ACC112 (cell line): ENCODE results near the gene SMG1.
"Not testable (repeated sequence)": the region's sequence is repeated elsewhere in the genome, so short reads cannot be mapped to it uniquely, and the experiment has no call there.

Experiments used
- H2AFZ ChIP-seq: fragments of 200-600 bp; sonication (generic); one replicate; pipeline ENCODE4 v1.6.0; 2017; ENCODE audit warnings: antibody characterized with exemption, low read length; ENCODE audit not compliant: unreplicated experiment
- H3K27ac ChIP-seq: fragments of 200-600 bp; sonication (generic); 2 replicates; pipeline ENCODE4 v1.5.1; 2014; ENCODE audit warnings: low read depth, mild to moderate bottlenecking, antibody characterized with exemption, low read length, moderate library complexity
- H3K27me3 ChIP-seq: fragments of 200-600 bp; sonication (generic); 2 replicates; pipeline ENCODE4 v1.6.1; 2014; ENCODE audit warnings: mild to moderate bottlenecking, antibody characterized with exemption, low read length, moderate library complexity, mixed read lengths; ENCODE audit not compliant: insufficient read depth
- H3K36me3 ChIP-seq: fragments of 200-600 bp; sonication (generic); 2 replicates; pipeline ENCODE4 v1.6.1; 2016; ENCODE audit warnings: mild to moderate bottlenecking, antibody characterized with exemption, low read length, moderate library complexity, mixed read lengths; ENCODE audit not compliant: insufficient read depth
- H3K4me1 ChIP-seq: fragments of 200-600 bp; sonication (generic); one replicate; pipeline ENCODE4 v1.6.1; 2016; ENCODE audit warnings: low read length, mixed read lengths; ENCODE audit not compliant: insufficient read depth, unreplicated experiment, control insufficient read depth
- H3K4me3 ChIP-seq: fragments of 200-600 bp; sonication (generic); 2 replicates; pipeline ENCODE4 v1.5.1; 2014; ENCODE audit warnings: mild to moderate bottlenecking, low read depth, low read length
- H3K79me2 ChIP-seq: fragments of 200-600 bp; sonication (generic); one replicate; pipeline ENCODE4 v1.6.0; 2016; ENCODE audit warnings: low read length; ENCODE audit not compliant: control insufficient read depth, unreplicated experiment, insufficient read depth

SMG1 gene

GRCh38 chr16:18932243-18932987 is 6.2 kb upstream of the SMG1 start:
- peak overlapping the region; percentile 17 for H3K27ac ChIP-seq
- H3K36me3 ChIP-seq = no peaks in the 10 kb centered on the region
- peak overlapping the region; percentile 42 for H2AFZ ChIP-seq
- no peaks in the 10 kb centered on the region for H3K27me3 ChIP-seq
- H3K4me1 ChIP-seq = peaks cover 17% of the 10 kb centered on the region
- peak overlapping the region; percentile 48 for H3K4me3 ChIP-seq
- H3K79me2 ChIP-seq = no peaks in the 10 kb centered on the region

DNA sequence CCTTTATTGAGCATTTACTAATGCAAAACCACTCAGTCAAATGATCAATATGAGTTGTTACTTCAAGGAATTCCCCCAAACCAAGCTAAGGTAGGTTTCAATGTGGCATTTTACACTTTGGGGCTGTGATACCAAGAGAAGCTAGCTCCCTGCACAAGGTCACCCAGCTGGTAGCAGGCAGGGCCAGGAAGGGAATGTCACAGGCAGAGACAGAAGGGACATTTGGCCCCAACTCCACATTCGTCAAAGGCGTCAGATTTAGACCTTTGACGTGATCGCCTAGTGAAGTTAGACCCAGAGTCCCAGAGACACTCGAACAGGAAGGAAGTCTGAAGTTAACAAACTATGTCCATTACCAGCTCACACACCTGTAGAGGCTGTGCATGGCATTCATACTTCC is 5.5 kb upstream of the SMG1 start:
- Histone ChIP-seq H3K79me2 (no peaks in the 10 kb centered on the region), H3K4me1 (peaks cover 17% of the 10 kb centered on the region), H3K36me3 (no peaks in the 10 kb centered on the region), H3K27me3 (no peaks in the 10 kb centered on the region), H3K4me3 (no peak overlapping the region), H3K27ac (no peak overlapping the region), H2AFZ (no peak overlapping the region)

GRCh38 chr16:18930095-18930494 is 3.9 kb upstream of the SMG1 start:
- not testable (repeated sequence) for H3K36me3 ChIP-seq, H3K79me2 ChIP-seq, H3K27ac ChIP-seq, H3K4me3 ChIP-seq, H2AFZ ChIP-seq, H3K27me3 ChIP-seq
- H3K4me1 ChIP-seq = peaks cover 17% of the 10 kb centered on the region

- not testable (repeated sequence) for H3K27ac ChIP-seq, H3K4me3 ChIP-seq, H3K36me3 ChIP-seq, H2AFZ ChIP-seq, H3K27me3 ChIP-seq
- H3K79me2 ChIP-seq = peaks cover 24% of the 10 kb centered on the region
- peaks cover 12% of the 10 kb centered on the region for H3K4me1 ChIP-seq
Measured at GRCh38 chr16:18928073-18928472, 1.9 kb upstream of the SMG1 start.

- not testable (repeated sequence) for H3K36me3 ChIP-seq, H3K4me1 ChIP-seq, H3K27me3 ChIP-seq
- Histone ChIP-seq H3K4me3 (peak overlapping the region; percentile 97), H3K79me2 (peaks cover 47% of the 10 kb centered on the region), H2AFZ (peak overlapping the region; percentile 68), H3K27ac (peak overlapping the region; percentile 84)
Measured at GRCh38 chr16:18925215-18925985, 808 bp downstream of the SMG1 start.

DNA sequence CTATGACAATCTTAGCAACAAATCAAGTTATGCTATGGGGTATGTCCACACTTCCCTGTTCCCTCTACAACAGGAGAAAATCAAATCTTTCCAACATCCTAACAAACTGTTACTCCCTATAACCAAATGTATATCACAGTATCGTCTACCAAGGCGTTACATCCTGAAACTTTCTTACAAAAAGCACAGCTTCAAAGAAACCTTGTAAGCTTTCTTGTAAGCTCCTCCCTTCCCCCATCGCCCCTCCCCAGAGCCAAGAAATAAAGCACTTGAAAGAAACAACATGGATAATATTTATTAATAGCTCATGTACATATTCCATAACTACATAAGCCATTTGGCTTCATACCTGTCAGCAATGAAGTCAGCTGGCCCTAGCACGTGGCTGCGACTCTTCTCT is 2.3 kb downstream of the SMG1 start:
- H3K36me3 ChIP-seq, H2AFZ ChIP-seq, H3K27ac ChIP-seq, H3K27me3 ChIP-seq, H3K4me1 ChIP-seq: not testable (repeated sequence)
- H3K4me3 ChIP-seq = peak overlapping the region; percentile 97
- peaks cover 58% of the 10 kb centered on the region for H3K79me2 ChIP-seq

- not testable (repeated sequence) for H3K27ac ChIP-seq
Measured at GRCh38 chr16:18923124-18923523, 3.1 kb downstream of the SMG1 start.

DNA sequence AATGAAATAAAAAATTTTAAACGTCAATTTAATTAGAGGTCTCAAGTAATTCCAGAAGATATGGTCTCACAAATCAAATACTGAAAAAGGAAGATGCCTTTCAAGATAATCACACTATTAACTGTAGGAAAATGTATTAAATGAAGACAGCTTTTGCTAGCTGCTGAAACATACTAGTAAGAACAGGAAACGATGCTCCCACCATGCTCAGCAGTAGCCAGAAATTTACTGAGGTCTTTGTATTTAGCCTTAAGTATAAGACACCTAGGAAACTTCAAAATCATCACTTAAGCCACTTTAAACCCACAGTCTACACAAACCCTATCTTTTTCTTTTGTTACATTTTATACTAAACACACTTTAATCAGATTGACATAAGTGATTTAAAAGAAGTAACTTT is 16.6 kb downstream of the SMG1 start:
- not testable (repeated sequence) for H3K4me1 ChIP-seq, H3K27me3 ChIP-seq, H3K27ac ChIP-seq, H3K4me3 ChIP-seq, H3K36me3 ChIP-seq, H2AFZ ChIP-seq
- H3K79me2 ChIP-seq = peaks cover 64% of the 10 kb centered on the region

More at GRCh38 chr16:18923124-18923523, 3.1 kb downstream of the SMG1 start:
- not testable (repeated sequence) for H2AFZ ChIP-seq, H3K4me1 ChIP-seq, H3K4me3 ChIP-seq, H3K27me3 ChIP-seq, H3K36me3 ChIP-seq
- H3K79me2 ChIP-seq = peaks cover 63% of the 10 kb centered on the region

- H3K36me3 ChIP-seq, H3K27me3 ChIP-seq, H3K4me3 ChIP-seq, H3K4me1 ChIP-seq, H3K27ac ChIP-seq, H2AFZ ChIP-seq: not testable (repeated sequence)
- H3K79me2 ChIP-seq = peaks cover 62% of the 10 kb centered on the region
Measured at GRCh38 chr16:18908716-18909115, 17.5 kb downstream of the SMG1 start.

- H3K4me1 ChIP-seq = peaks cover 11% of the 10 kb centered on the region
- H3K27ac ChIP-seq, H3K36me3 ChIP-seq, H2AFZ ChIP-seq, H3K27me3 ChIP-seq, H3K4me3 ChIP-seq: not testable (repeated sequence)
- H3K79me2 ChIP-seq = peaks cover 50% of the 10 kb centered on the region
Measured at GRCh38 chr16:18902778-18903177, 23.4 kb downstream of the SMG1 start.

DNA sequence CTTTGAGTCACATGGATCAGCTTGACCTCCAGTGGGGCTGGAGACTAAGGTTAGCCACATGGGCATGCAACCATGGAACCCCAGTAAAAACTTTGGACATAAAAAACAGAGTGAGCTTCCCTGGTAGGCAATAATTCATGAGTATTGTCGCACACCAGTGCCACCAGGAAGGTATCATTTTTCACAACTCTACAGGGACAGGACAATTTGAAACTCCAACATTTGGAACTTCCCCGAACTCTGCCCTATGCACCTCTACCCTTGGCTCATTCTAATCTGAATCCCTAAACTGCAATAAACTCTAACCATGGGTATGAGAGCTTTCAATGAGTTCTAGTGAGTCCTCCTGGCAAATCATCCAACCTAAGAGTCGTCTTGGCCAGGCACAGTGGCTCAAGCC is 24.2 kb downstream of the SMG1 start:
- not testable (repeated sequence) for H3K4me3 ChIP-seq, H3K27me3 ChIP-seq, H2AFZ ChIP-seq, H3K27ac ChIP-seq, H3K36me3 ChIP-seq
- peaks cover 48% of the 10 kb centered on the region for H3K79me2 ChIP-seq
- H3K4me1 ChIP-seq = peaks cover 11% of the 10 kb centered on the region
